ENCODE data around the gene SERPINB1. TPM values are rescaled to one million over a fixed set of nuclear protein-coding genes. Genes with fewer than 3 reads are reported as not detected.
"Not testable (repeated sequence)": the region's sequence is repeated elsewhere in the genome, so short reads cannot be mapped to it uniquely, and the experiment has no call there.

SERPINB1 gene
- total RNA-seq, 1 donor from 2014 or later, result 9.4 TPM

- H3K27me3 ChIP-seq, result no peaks in the 10 kb centered on the region
- Mint-ChIP-seq H3K4me1 (peaks cover 10% of the 10 kb centered on the region), H3K36me3 (no peaks in the 10 kb centered on the region), H3K27ac (no peak overlapping the region), H3K4me3 (no peak overlapping the region), H3K27me3 (ENCODE audit: insufficient read depth, low read depth) (peaks cover 4% of the 10 kb centered on the region), H3K9me3 (no peaks in the 10 kb centered on the region)
- no peak for DNase-seq (ENCODE audit: low spot score)
- H3K9ac ChIP-seq, result no peak overlapping the region
- H3K79me2 ChIP-seq (ENCODE audit: low read depth), result no peaks in the 10 kb centered on the region
- H4K20me1 ChIP-seq (ENCODE audit: low read depth), result no peaks in the 10 kb centered on the region
- H3K4me2 ChIP-seq, result no peak overlapping the region
- H3K4me3 ChIP-seq, result no peak overlapping the region
- H3K4me1 ChIP-seq, result peaks cover 4% of the 10 kb centered on the region
- no peak overlapping the region for H2AFZ ChIP-seq (replicated peaks)
- no peaks in the 10 kb centered on the region for H3K36me3 ChIP-seq
- H3F3A ChIP-seq (ENCODE audit: low read depth), result no peaks in the 10 kb centered on the region
- no peak overlapping the region for H3K27ac ChIP-seq
- TF ChIP-seq EZH2phosphoT487 (IDR thresholded peaks at IDR 0.05) (no peak), CTCF (IDR thresholded peaks at IDR 0.05) (no peak)
- no peaks in the 10 kb centered on the region for H3K9me3 ChIP-seq (ENCODE audit: low read depth)
Observed at GRCh38 chr6:2804516-2804915, 37.1 kb downstream of the SERPINB1 start.

- Histone ChIP-seq H2AFZ (replicated peaks) (no peak overlapping the region), H3K36me3 (no peaks in the 10 kb centered on the region), H3K9ac (no peak overlapping the region), H3K79me2 (ENCODE audit: low read depth) (no peaks in the 10 kb centered on the region), H3K4me2 (no peak overlapping the region), H3F3A (ENCODE audit: low read depth) (no peaks in the 10 kb centered on the region), H3K4me3 (no peak overlapping the region), H3K4me1 (peaks cover 4% of the 10 kb centered on the region), H3K27me3 (no peaks in the 10 kb centered on the region), H4K20me1 (ENCODE audit: low read depth) (no peaks in the 10 kb centered on the region), H3K27ac (no peak overlapping the region), H3K9me3 (ENCODE audit: low read depth) (no peaks in the 10 kb centered on the region)
- no peak for DNase-seq (ENCODE audit: low spot score)
- H3K27ac Mint-ChIP-seq, result no peak overlapping the region
- H3K27me3 Mint-ChIP-seq (ENCODE audit: insufficient read depth, low read depth), result peaks cover 4% of the 10 kb centered on the region
- H3K4me1 Mint-ChIP-seq, result peaks cover 14% of the 10 kb centered on the region
- H3K9me3 Mint-ChIP-seq, result no peaks in the 10 kb centered on the region
- TF ChIP-seq EZH2 (IDR thresholded peaks at IDR 0.05), result no peak
- TF ChIP-seq EZH2phosphoT487 (IDR thresholded peaks at IDR 0.05), result no peak
- no peak for TF ChIP-seq CTCF (IDR thresholded peaks at IDR 0.05)
- no peaks in the 10 kb centered on the region for H3K36me3 Mint-ChIP-seq
- H3K4me3 Mint-ChIP-seq, result no peak overlapping the region
Observed at GRCh38 chr6:2803731-2804429, 37.8 kb downstream of the SERPINB1 start.

- Histone ChIP-seq H2AFZ (replicated peaks) (no peak overlapping the region), H3K4me1 (peaks cover 14% of the 10 kb centered on the region)
- no peak for TF ChIP-seq EZH2 (IDR thresholded peaks at IDR 0.05)
- TF ChIP-seq EZH2phosphoT487 (IDR thresholded peaks at IDR 0.05), result no peak
- no peak for TF ChIP-seq CTCF (IDR thresholded peaks at IDR 0.05)
Observed at GRCh38 chr6:2802521-2803060, 39.1 kb downstream of the SERPINB1 start.

GRCh38 chr6:2801687-2802086, 40.0 kb downstream of the SERPINB1 start:
- not testable (repeated sequence) for H3K27ac Mint-ChIP-seq; H3K27ac ChIP-seq; DNase-seq (ENCODE audit: low spot score); H3K27me3 ChIP-seq; H3K27me3 Mint-ChIP-seq (ENCODE audit: insufficient read depth, low read depth); H3K4me3 ChIP-seq; H3K79me2 ChIP-seq (ENCODE audit: low read depth); H3K4me2 ChIP-seq; H3K9me3 ChIP-seq (ENCODE audit: low read depth); H3K9me3 Mint-ChIP-seq; H3K4me3 Mint-ChIP-seq; H4K20me1 ChIP-seq (ENCODE audit: low read depth); H2AFZ ChIP-seq (replicated peaks); H3K36me3 ChIP-seq; H3K9ac ChIP-seq; H3K36me3 Mint-ChIP-seq; H3F3A ChIP-seq (ENCODE audit: low read depth)
- peaks cover 14% of the 10 kb centered on the region for H3K4me1 ChIP-seq
- peaks cover 35% of the 10 kb centered on the region for H3K4me1 Mint-ChIP-seq

More at GRCh38 chr6:2802521-2803060, 39.1 kb downstream of the SERPINB1 start:
- H3K4me2 ChIP-seq, result no peak overlapping the region
- DNase-seq (ENCODE audit: low spot score), result no peak
- no peaks in the 10 kb centered on the region for H4K20me1 ChIP-seq (ENCODE audit: low read depth)
- Mint-ChIP-seq H3K4me1 (peaks cover 26% of the 10 kb centered on the region), H3K36me3 (no peaks in the 10 kb centered on the region), H3K27me3 (ENCODE audit: insufficient read depth, low read depth) (peaks cover 4% of the 10 kb centered on the region), H3K27ac (no peak overlapping the region), H3K9me3 (no peaks in the 10 kb centered on the region), H3K4me3 (no peak overlapping the region)
- H3K9me3 ChIP-seq (ENCODE audit: low read depth), result no peaks in the 10 kb centered on the region
- no peaks in the 10 kb centered on the region for H3K27me3 ChIP-seq
- H3K27ac ChIP-seq, result no peak overlapping the region
- no peaks in the 10 kb centered on the region for H3K36me3 ChIP-seq
- H3K79me2 ChIP-seq (ENCODE audit: low read depth), result no peaks in the 10 kb centered on the region
- H3K9ac ChIP-seq, result no peak overlapping the region
- no peak overlapping the region for H3K4me3 ChIP-seq
- no peaks in the 10 kb centered on the region for H3F3A ChIP-seq (ENCODE audit: low read depth)

Measured in neural progenitor cell (in vitro differentiated cells).